HEK293 (cell line): ENCODE measurements around the gene IL1RAPL1.

Source experiments
- CTCF ChIA-PET: fragments of 350-600 bp; formaldehyde crosslinking; extraction: SDS; loops from one replicate; lab custom pipeline; 2021; ENCODE audit warnings: antibody characterized with exemption; lab: Yijun Ruan, JAX
- POLR2A ChIA-PET: fragments of 300-600 bp; formaldehyde crosslinking; extraction: SDS; loops from one replicate; lab custom pipeline; 2020; ENCODE audit warnings: antibody characterized with exemption, inconsistent platforms; lab: Yijun Ruan, JAX
- H3K27ac ChIP-seq: fragments of 200-500 bp; sonication (Bioruptor generic); 2 replicates; pipeline ENCODE4 v1.5.1; 2014; ENCODE audit warnings: low read depth, low read length, control low read depth, inconsistent platforms; ENCODE audit errors: extremely low read depth
- H3K36me3 ChIP-seq, 2 experiments: fragments of 200-500 bp in 1 of 2; sonication (Bioruptor generic) in 1 of 2; 1 replicate in 1 of 2; 2 replicates in 1 of 2; pipeline ENCODE4 v1.5.1; 2014 to 2017; ENCODE audit warnings: inconsistent platforms in 2 of 2, low read length in 2 of 2; ENCODE audit not compliant: control insufficient read depth in 2 of 2, insufficient read depth in 1 of 2
- H3K4me1 ChIP-seq: fragments of 200-500 bp; sonication (Bioruptor generic); 2 replicates; pipeline ENCODE4 v1.5.1; 2014; ENCODE audit warnings: mild to moderate bottlenecking, low read length, inconsistent platforms; ENCODE audit not compliant: control insufficient read depth, insufficient read depth
- H3K4me3 ChIP-seq: 2 replicates; pipeline ENCODE4 v1.5.1; 2011; ENCODE audit warnings: low read depth, mild to moderate bottlenecking, control low read depth, low read length, moderate library complexity
- H3K9me3 ChIP-seq: fragments of 200-500 bp; sonication (Bioruptor generic); 2 replicates; pipeline ENCODE4 v1.5.1; 2014; ENCODE audit warnings: low read depth, low read length, inconsistent platforms; ENCODE audit not compliant: control insufficient read depth, insufficient read depth
- GLIS2 ChIP-seq: fragments of 450-650 bp; formaldehyde crosslinking; IDR thresholded peaks from 2 replicates; pipeline ENCODE4 v1.5.1; 2016; ENCODE audit warnings: missing biosample characterization, missing genetic modification characterization
- HOXD13 ChIP-seq: sonication (generic); formaldehyde crosslinking; IDR thresholded peaks from 2 replicates; pipeline ENCODE4 v1.8.0; 2022; ENCODE audit warnings: missing genetic modification reagents, borderline replicate concordance
- INSM2 ChIP-seq: fragments of 450-650 bp; formaldehyde crosslinking; IDR thresholded peaks from 2 replicates; pipeline ENCODE4 v1.5.1; 2016; ENCODE audit warnings: missing biosample characterization, missing genetic modification characterization
- KLF16 ChIP-seq: fragments of 450-650 bp; formaldehyde crosslinking; IDR thresholded peaks from 2 replicates; pipeline ENCODE4 v1.5.1; 2017; ENCODE audit warnings: missing biosample characterization, missing genetic modification characterization
- KLF8 ChIP-seq: fragments of 450-650 bp; formaldehyde crosslinking; IDR thresholded peaks from 2 replicates; pipeline ENCODE4 v1.5.1; 2016; ENCODE audit warnings: missing biosample characterization, missing genetic modification characterization
- OVOL3 ChIP-seq: fragments of 450-650 bp; formaldehyde crosslinking; IDR thresholded peaks from 2 replicates; pipeline ENCODE4 v1.5.1; 2016; ENCODE audit warnings: missing biosample characterization, missing genetic modification characterization
- REPIN1 ChIP-seq: fragments of 450-650 bp; formaldehyde crosslinking; IDR thresholded peaks from 2 replicates; pipeline ENCODE4 v1.5.1; 2017; ENCODE audit warnings: missing biosample characterization, missing genetic modification characterization, low read depth
- SCRT1 ChIP-seq: fragments of 450-650 bp; formaldehyde crosslinking; IDR thresholded peaks from 2 replicates; pipeline ENCODE4 v1.5.1; 2016; ENCODE audit warnings: missing biosample characterization, missing genetic modification characterization, borderline replicate concordance
- SP2 ChIP-seq: fragments of 450-650 bp; formaldehyde crosslinking; IDR thresholded peaks from 2 replicates; pipeline ENCODE4 v1.5.1; 2016; ENCODE audit warnings: missing biosample characterization, missing genetic modification characterization
- ZBTB7A ChIP-seq: fragments of 450-650 bp; formaldehyde crosslinking; IDR thresholded peaks from 2 replicates; pipeline ENCODE4 v1.5.1; 2016; ENCODE audit warnings: low read depth, missing biosample characterization, missing genetic modification characterization
- ZBTB8A ChIP-seq: fragments of 450-650 bp; formaldehyde crosslinking; IDR thresholded peaks from 2 replicates; pipeline ENCODE4 v1.5.1; 2016; ENCODE audit warnings: missing biosample characterization, missing genetic modification characterization
- ZNF138 ChIP-seq: fragments of 450-650 bp; formaldehyde crosslinking; IDR thresholded peaks from 2 replicates; pipeline ENCODE4 v1.5.1; 2016; ENCODE audit warnings: missing biosample characterization, missing genetic modification characterization, borderline replicate concordance
- ZNF214 ChIP-seq: fragments of 450-650 bp; formaldehyde crosslinking; IDR thresholded peaks from 2 replicates; pipeline ENCODE4 v1.5.1; 2017; ENCODE audit warnings: missing biosample characterization, mild to moderate bottlenecking, missing genetic modification characterization, borderline replicate concordance
- ZNF362 ChIP-seq: fragments of 450-650 bp; formaldehyde crosslinking; IDR thresholded peaks from 2 replicates; pipeline ENCODE4 v1.5.1; 2016; ENCODE audit warnings: missing biosample characterization, missing genetic modification characterization
- ZNF510 ChIP-seq: fragments of 450-650 bp; formaldehyde crosslinking; IDR thresholded peaks from 2 replicates; pipeline ENCODE4 v1.5.1; 2018; ENCODE audit warnings: mild to moderate bottlenecking, missing genetic modification characterization, missing biosample characterization; ENCODE audit not compliant: insufficient replicate concordance
- ZNF530 ChIP-seq: fragments of 450-650 bp; formaldehyde crosslinking; IDR thresholded peaks from 2 replicates; pipeline ENCODE4 v1.5.1; 2016; ENCODE audit warnings: low read depth, missing biosample characterization, missing genetic modification characterization
- ZNF580 ChIP-seq: fragments of 450-650 bp; formaldehyde crosslinking; IDR thresholded peaks from 2 replicates; pipeline ENCODE4 v1.5.1; 2016; ENCODE audit warnings: missing biosample characterization, missing genetic modification characterization
- ZNF600 ChIP-seq: fragments of 450-650 bp; formaldehyde crosslinking; IDR thresholded peaks from 2 replicates; pipeline ENCODE4 v1.5.1; 2016; ENCODE audit warnings: missing biosample characterization, missing genetic modification characterization
- ZNF626 ChIP-seq: fragments of 450-650 bp; sonication (Bioruptor Pico); formaldehyde crosslinking; IDR thresholded peaks from 2 replicates; pipeline ENCODE4 v1.5.1; 2018; ENCODE audit warnings: missing biosample characterization, missing genetic modification characterization, inconsistent platforms
- ZNF664 ChIP-seq: fragments of 450-650 bp; formaldehyde crosslinking; IDR thresholded peaks from 2 replicates; pipeline ENCODE4 v1.5.1; 2016; ENCODE audit warnings: missing biosample characterization, missing genetic modification characterization
- ZNF843 ChIP-seq: fragments of 450-650 bp; formaldehyde crosslinking; IDR thresholded peaks from 2 replicates; pipeline ENCODE4 v1.5.1; 2016; ENCODE audit warnings: missing biosample characterization, missing genetic modification characterization
- TF ChIP-seq, protein P1 (sequence below): fragments of 450-650 bp; formaldehyde crosslinking; IDR thresholded peaks from 2 replicates; pipeline ENCODE4 v1.5.1; 2016; ENCODE audit warnings: missing biosample characterization, missing genetic modification characterization
- TF ChIP-seq, protein P2 (sequence below): fragments of 450-650 bp; formaldehyde crosslinking; IDR thresholded peaks from 2 replicates; pipeline ENCODE4 v1.5.1; 2016; ENCODE audit warnings: missing biosample characterization, missing genetic modification characterization

Gene IL1RAPL1

GRCh38 chrX:29852767-29853166 lies 1265.5 kb downstream of the IL1RAPL1 start (continued):
- no peak for TF ChIP-seq KLF16 (tag by site-specific recombination)
- TF ChIP-seq, protein P1, sequence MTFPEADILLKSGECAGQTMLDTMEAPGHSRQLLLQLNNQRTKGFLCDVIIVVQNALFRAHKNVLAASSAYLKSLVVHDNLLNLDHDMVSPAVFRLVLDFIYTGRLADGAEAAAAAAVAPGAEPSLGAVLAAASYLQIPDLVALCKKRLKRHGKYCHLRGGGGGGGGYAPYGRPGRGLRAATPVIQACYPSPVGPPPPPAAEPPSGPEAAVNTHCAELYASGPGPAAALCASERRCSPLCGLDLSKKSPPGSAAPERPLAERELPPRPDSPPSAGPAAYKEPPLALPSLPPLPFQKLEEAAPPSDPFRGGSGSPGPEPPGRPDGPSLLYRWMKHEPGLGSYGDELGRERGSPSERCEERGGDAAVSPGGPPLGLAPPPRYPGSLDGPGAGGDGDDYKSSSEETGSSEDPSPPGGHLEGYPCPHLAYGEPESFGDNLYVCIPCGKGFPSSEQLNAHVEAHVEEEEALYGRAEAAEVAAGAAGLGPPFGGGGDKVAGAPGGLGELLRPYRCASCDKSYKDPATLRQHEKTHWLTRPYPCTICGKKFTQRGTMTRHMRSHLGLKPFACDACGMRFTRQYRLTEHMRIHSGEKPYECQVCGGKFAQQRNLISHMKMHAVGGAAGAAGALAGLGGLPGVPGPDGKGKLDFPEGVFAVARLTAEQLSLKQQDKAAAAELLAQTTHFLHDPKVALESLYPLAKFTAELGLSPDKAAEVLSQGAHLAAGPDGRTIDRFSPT (tag by site-specific recombination), result no peak
- TF ChIP-seq ZNF664, result no peak
- TF ChIP-seq, protein P2, sequence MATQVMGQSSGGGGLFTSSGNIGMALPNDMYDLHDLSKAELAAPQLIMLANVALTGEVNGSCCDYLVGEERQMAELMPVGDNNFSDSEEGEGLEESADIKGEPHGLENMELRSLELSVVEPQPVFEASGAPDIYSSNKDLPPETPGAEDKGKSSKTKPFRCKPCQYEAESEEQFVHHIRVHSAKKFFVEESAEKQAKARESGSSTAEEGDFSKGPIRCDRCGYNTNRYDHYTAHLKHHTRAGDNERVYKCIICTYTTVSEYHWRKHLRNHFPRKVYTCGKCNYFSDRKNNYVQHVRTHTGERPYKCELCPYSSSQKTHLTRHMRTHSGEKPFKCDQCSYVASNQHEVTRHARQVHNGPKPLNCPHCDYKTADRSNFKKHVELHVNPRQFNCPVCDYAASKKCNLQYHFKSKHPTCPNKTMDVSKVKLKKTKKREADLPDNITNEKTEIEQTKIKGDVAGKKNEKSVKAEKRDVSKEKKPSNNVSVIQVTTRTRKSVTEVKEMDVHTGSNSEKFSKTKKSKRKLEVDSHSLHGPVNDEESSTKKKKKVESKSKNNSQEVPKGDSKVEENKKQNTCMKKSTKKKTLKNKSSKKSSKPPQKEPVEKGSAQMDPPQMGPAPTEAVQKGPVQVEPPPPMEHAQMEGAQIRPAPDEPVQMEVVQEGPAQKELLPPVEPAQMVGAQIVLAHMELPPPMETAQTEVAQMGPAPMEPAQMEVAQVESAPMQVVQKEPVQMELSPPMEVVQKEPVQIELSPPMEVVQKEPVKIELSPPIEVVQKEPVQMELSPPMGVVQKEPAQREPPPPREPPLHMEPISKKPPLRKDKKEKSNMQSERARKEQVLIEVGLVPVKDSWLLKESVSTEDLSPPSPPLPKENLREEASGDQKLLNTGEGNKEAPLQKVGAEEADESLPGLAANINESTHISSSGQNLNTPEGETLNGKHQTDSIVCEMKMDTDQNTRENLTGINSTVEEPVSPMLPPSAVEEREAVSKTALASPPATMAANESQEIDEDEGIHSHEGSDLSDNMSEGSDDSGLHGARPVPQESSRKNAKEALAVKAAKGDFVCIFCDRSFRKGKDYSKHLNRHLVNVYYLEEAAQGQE (tag by site-specific recombination), result no peak
- no peak for TF ChIP-seq ZNF214 (tag by site-specific recombination)
- no peak for TF ChIP-seq ZBTB7A (tag by site-specific recombination)
- TF ChIP-seq SCRT1 (tag by site-specific recombination), result no peak
- no peak for TF ChIP-seq ZNF530 (tag by site-specific recombination)

DNA sequence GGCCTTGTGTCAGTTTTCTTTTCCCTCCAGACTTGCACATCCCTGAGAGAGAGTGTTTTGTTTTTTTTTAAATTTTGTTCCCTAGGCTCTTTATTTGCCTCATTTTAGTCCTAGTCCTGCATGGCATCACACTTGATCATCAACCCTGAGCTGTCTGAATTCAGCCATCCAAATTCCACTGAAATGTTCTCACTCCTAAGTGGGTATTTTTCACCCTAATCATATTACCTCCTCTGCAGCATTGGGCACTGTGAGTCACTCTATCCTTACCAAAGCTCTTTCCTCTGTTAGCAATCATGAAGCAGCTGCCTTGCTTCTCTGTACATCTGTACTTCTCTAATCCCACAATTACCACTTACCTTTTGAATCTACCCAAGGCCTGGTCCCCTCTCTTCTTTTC lies 1271.5 kb downstream of the IL1RAPL1 start:
- POLR2A ChIA-PET, result no interaction called here

More for the DNA sequence above, 1271.5 kb downstream of the IL1RAPL1 start:
- Histone ChIP-seq H3K4me1 (no peaks in the 10 kb centered on the region), H3K27ac (no peak overlapping the region), H3K9me3 (no peaks in the 10 kb centered on the region), H3K4me3 (no peak overlapping the region), H3K36me3 (no peaks in the 10 kb centered on the region)
- CTCF ChIA-PET, result no interaction called here
- TF ChIP-seq GLIS2 (no peak), ZNF510 (no peak), ZBTB8A (tag by site-specific recombination) (no peak), KLF8 (tag by site-specific recombination) (no peak), ZNF362 (tag by site-specific recombination) (no peak), REPIN1 (tag by site-specific recombination) (no peak), SP2 (tag by site-specific recombination) (no peak), OVOL3 (tag by site-specific recombination) (no peak), ZNF843 (tag by site-specific recombination) (no peak), ZNF580 (tag by site-specific recombination) (no peak), ZNF626 (tag by site-specific recombination) (no peak), HOXD13 (no peak), ZNF138 (tag by site-specific recombination) (no peak), INSM2 (tag by site-specific recombination) (no peak), ZNF600 (tag by site-specific recombination) (no peak)
